Measurements from ENCODE around the gene CST3. TPM values are rescaled to one million over a fixed set of nuclear protein-coding genes. Genes with fewer than 3 reads are reported as not detected.

The CST3 gene
- total RNA-seq, 2 experiments from 2014 or later, result 21.8 to 24.2 TPM

- Mint-ChIP-seq H3K4me1 (ENCODE audit: low read depth) (no peaks in the 10 kb centered on the region), H3K9me3 (no peaks in the 10 kb centered on the region), H3K27ac (no peak overlapping the region), H3K27me3 (peaks cover 20% of the 10 kb centered on the region), H3K36me3 (ENCODE audit: low read depth) (no peaks in the 10 kb centered on the region), H3K4me3 (no peak overlapping the region)
- ChIA-PET POLR2A (no interaction called here), CTCF (no interaction called here)
- Histone ChIP-seq H3K27ac (ENCODE audit: low read depth in 1 of 2, low read length in 2 of 2) (no peak overlapping the region), H3K4me3 (ENCODE audit: low read length) (no peak overlapping the region), H3K27me3 (ENCODE audit: control insufficient read depth in 1 of 2, insufficient read depth in 2 of 2, low read length in 2 of 2) (peaks cover 2 to 4% of the 10 kb centered on the region in 2 experiments), H3K9me3 (ENCODE audit: control insufficient read depth in 1 of 2, insufficient read depth in 1 of 2, low read length in 2 of 2) (peaks cover 0 to 2% of the 10 kb centered on the region in 2 experiments), H3K36me3 (ENCODE audit: insufficient read depth, low read length) (no peaks in the 10 kb centered on the region), H3K4me1 (ENCODE audit: insufficient read depth, low read length) (no peaks in the 10 kb centered on the region)
- ATAC-seq (ENCODE audit: poor library complexity) (no peak), DNase-seq (no peak)
- no peak for TF ChIP-seq CTCF (IDR thresholded peaks at IDR 0.05)
- intact Hi-C loops (cut with DNase I, micrococcal nuclease), result no loop called here
Measured at GRCh38 chr20:23631226-23631822, 6.4 kb downstream of the CST3 start.

GRCh38 chr20:23630392-23630849 is 7.3 kb downstream of the CST3 start:
- H3K27me3 Mint-ChIP-seq, result peaks cover 13% of the 10 kb centered on the region
- no peak for DNase-seq
- CTCF ChIA-PET, result no interaction called here
- POLR2A ChIA-PET, result no interaction called here
- no peaks in the 10 kb centered on the region for H3K9me3 ChIP-seq (ENCODE audit: control insufficient read depth in 1 of 2, insufficient read depth in 1 of 2, low read length in 2 of 2)
- H3K27ac Mint-ChIP-seq, result no peak overlapping the region
- no peaks in the 10 kb centered on the region for H3K4me1 Mint-ChIP-seq (ENCODE audit: low read depth)
- peaks cover 0 to 4% of the 10 kb centered on the region in 2 experiments for H3K27me3 ChIP-seq (ENCODE audit: control insufficient read depth in 1 of 2, insufficient read depth in 2 of 2, low read length in 2 of 2)
- no peaks in the 10 kb centered on the region for H3K36me3 ChIP-seq (ENCODE audit: insufficient read depth, low read length)
- H3K4me1 ChIP-seq (ENCODE audit: insufficient read depth, low read length), result no peaks in the 10 kb centered on the region
- H3K27ac ChIP-seq (ENCODE audit: low read depth in 1 of 2, low read length in 2 of 2), result no peak overlapping the region
- no peaks in the 10 kb centered on the region for H3K36me3 Mint-ChIP-seq (ENCODE audit: low read depth)
- intact Hi-C loops (cut with DNase I, micrococcal nuclease), result no loop called here
- TF ChIP-seq CTCF (IDR thresholded peaks at IDR 0.05), result no peak
- no peak overlapping the region for H3K4me3 Mint-ChIP-seq
- H3K9me3 Mint-ChIP-seq, result no peaks in the 10 kb centered on the region
- ATAC-seq (ENCODE audit: poor library complexity), result no peak
- H3K4me3 ChIP-seq (ENCODE audit: low read length), result no peak overlapping the region

- intact Hi-C loops (cut with DNase I, micrococcal nuclease), result no loop called here
- Histone ChIP-seq H3K4me3 (ENCODE audit: low read length) (no peak overlapping the region), H3K27ac (ENCODE audit: low read depth in 1 of 2, low read length in 2 of 2) (no peak overlapping the region), H3K27me3 (ENCODE audit: control insufficient read depth in 1 of 2, insufficient read depth in 2 of 2, low read length in 2 of 2) (peaks cover 0 to 4% of the 10 kb centered on the region in 2 experiments), H3K4me1 (ENCODE audit: insufficient read depth, low read length) (no peaks in the 10 kb centered on the region), H3K36me3 (ENCODE audit: insufficient read depth, low read length) (no peaks in the 10 kb centered on the region), H3K9me3 (ENCODE audit: control insufficient read depth in 1 of 2, insufficient read depth in 1 of 2, low read length in 2 of 2) (no peaks in the 10 kb centered on the region)
- CTCF ChIA-PET, result no interaction called here
- Mint-ChIP-seq H3K4me1 (ENCODE audit: low read depth) (no peaks in the 10 kb centered on the region), H3K36me3 (ENCODE audit: low read depth) (no peaks in the 10 kb centered on the region), H3K27me3 (peaks cover 12% of the 10 kb centered on the region), H3K27ac (no peak overlapping the region), H3K4me3 (no peak overlapping the region), H3K9me3 (no peaks in the 10 kb centered on the region)
- ATAC-seq (ENCODE audit: poor library complexity) (no peak), DNase-seq (no peak)
- POLR2A ChIA-PET, result no interaction called here
- no peak for TF ChIP-seq CTCF (IDR thresholded peaks at IDR 0.05)
Measured at GRCh38 chr20:23629542-23630391, 8.0 kb downstream of the CST3 start.
